Measurements from ENCODE around the gene ATAD3C. TPM values are rescaled to one million over a fixed set of nuclear protein-coding genes. Genes with fewer than 3 reads are reported as not detected.

The ATAD3C gene
- total RNA-seq, 1 experiment from 2014 or later = 10.6 TPM

GRCh38 chr1:1435106-1435903 is 14.2 kb upstream of the ATAD3C start, which contains the start of gene VWA1:
Gene VWA1 (plus strand): TSS chr1:1435690. CDS start chr1:1435749, 59 bp downstream.
- Histone ChIP-seq H3K4me3 (ENCODE audit: low read depth in 2 of 2, low read length in 2 of 2) (peak within 1 kb of the TSS; percentile 76 to 87), H3K4me1 (ENCODE audit: control insufficient read depth, insufficient read depth, low read length) (peaks cover 62% of the 10 kb centered on the region), H3K27me3 (ENCODE audit: control insufficient read depth, insufficient read depth, low read length) (no peaks in the 10 kb centered on the region), H3K36me3 (ENCODE audit: control insufficient read depth, insufficient read depth, low read length) (peaks cover 2% of the 10 kb centered on the region; the same call in 1 of the 2 replicates), H3K27ac (ENCODE audit: low read length) (peak within 1 kb of the TSS; percentile 99), H3K9me3 (ENCODE audit: control insufficient read depth, insufficient read depth, low read depth, low read length) (no peaks in the 10 kb centered on the region)
- ATAC-seq (peak; percentile 37), DNase-seq (ENCODE audit: low read depth, low spot score) (no peak)
- peak; percentile 70; the same call in 1 of the 2 replicates for TF ChIP-seq SIN3A (IDR thresholded peaks at IDR 0.05; ENCODE audit: borderline replicate concordance, insufficient read depth, low read depth, low read length)
- TF ChIP-seq POLR2AphosphoS5 (IDR thresholded peaks at IDR 0.05; ENCODE audit: low read depth, low read length) = no peak
- no peak for TF ChIP-seq TCF7L2 (IDR thresholded peaks at IDR 0.05; ENCODE audit: low read depth, low read length)
- 0 out of 4 replicates have a peak, but pooled peaks of 1 of the 2 experiments have one; percentile 40 for TF ChIP-seq REST (IDR thresholded peaks at IDR 0.05; ENCODE audit: insufficient read depth in 1 of 2, low read depth in 2 of 2, low read length in 1 of 2)
- TF ChIP-seq CTCF (IDR thresholded peaks at IDR 0.05) = no peak
- CTCF ChIA-PET = no interaction called here
- in situ Hi-C loops (cut with HindIII; ENCODE audit: low pct_unique_long_range_greater_than_20kb, low sequenced_read_pairs) = no loop called here
- intact Hi-C loops (cut with micrococcal nuclease; ENCODE audit: unreplicated experiment) = loop anchor here (5.0 kb wide), 1 partner anchor 33 kb away; no protein-coding TSS in a partner anchor
- POLR2A ChIA-PET = no interaction called here
- no TSS peak for BruUV-seq (replicated peaks)

GRCh38 chr1:1435911-1436629 is 13.4 kb upstream of the ATAD3C start:
- DNase-seq (ENCODE audit: low read depth, low spot score) (no peak), ATAC-seq (no peak)
- in situ Hi-C loops (cut with HindIII; ENCODE audit: low pct_unique_long_range_greater_than_20kb, low sequenced_read_pairs) = no loop called here
- TF ChIP-seq REST (IDR thresholded peaks at IDR 0.05; ENCODE audit: insufficient read depth in 1 of 2, low read depth in 2 of 2, low read length in 1 of 2) (no peak), TCF7L2 (IDR thresholded peaks at IDR 0.05; ENCODE audit: low read depth, low read length) (no peak), POLR2AphosphoS5 (IDR thresholded peaks at IDR 0.05; ENCODE audit: low read depth, low read length) (no peak), SIN3A (IDR thresholded peaks at IDR 0.05; ENCODE audit: borderline replicate concordance, insufficient read depth, low read depth, low read length) (no peak), CTCF (IDR thresholded peaks at IDR 0.05) (no peak)
- Histone ChIP-seq H3K36me3 (ENCODE audit: control insufficient read depth, insufficient read depth, low read length) (peaks cover 2% of the 10 kb centered on the region; the same call in 1 of the 2 replicates), H3K4me3 (ENCODE audit: low read depth in 2 of 2, low read length in 2 of 2) (peak overlapping the region; percentile 76 to 87), H3K4me1 (ENCODE audit: control insufficient read depth, insufficient read depth, low read length) (peaks cover 64% of the 10 kb centered on the region), H3K27me3 (ENCODE audit: control insufficient read depth, insufficient read depth, low read length) (no peaks in the 10 kb centered on the region), H3K27ac (ENCODE audit: low read length) (peak overlapping the region; percentile 94), H3K9me3 (ENCODE audit: control insufficient read depth, insufficient read depth, low read depth, low read length) (no peaks in the 10 kb centered on the region)
- POLR2A ChIA-PET = interaction anchor here (0.5 kb wide), 1 partner anchor 61 kb away, joined by 3 read pairs; the partner anchor contains the start of gene AURKAIP1
- intact Hi-C loops (cut with micrococcal nuclease; ENCODE audit: unreplicated experiment) = loop anchor here (5.0 kb wide), 1 partner anchor 34 kb away; no protein-coding TSS in a partner anchor
- BruUV-seq (replicated peaks) = TSS peak; percentile 38
- CTCF ChIA-PET = no interaction called here

Measured in Panc1 (cell line).